K562 (cell line): ENCODE results near the gene LRRC59. TPM values are rescaled to one million over a fixed set of nuclear protein-coding genes. Genes with fewer than 3 reads are reported as not detected.
A peak's percentile ranks its signal among the peaks of the same experiment; 100 is the strongest.

Experiments used
- CGGBP1 ChIP-seq: fragments of 250-450 bp; sonication (Bioruptor Pico); IDR thresholded peaks from 2 replicates; pipeline ENCODE4 v1.9.0; 2021; ENCODE audit warnings: mild to moderate bottlenecking
- L3MBTL2 ChIP-seq: fragments of 450-650 bp; IDR thresholded peaks from 2 replicates; pipeline ENCODE4 v1.6.1; 2016; ENCODE audit warnings: mild to moderate bottlenecking, moderate library complexity
- MCM2 ChIP-seq: fragments of 450-650 bp; IDR thresholded peaks from 2 replicates; pipeline ENCODE4 v1.6.1; 2017; ENCODE audit warnings: low read depth, mild to moderate bottlenecking
- SRSF1 ChIP-seq: fragments of 200-400 bp; formaldehyde crosslinking; IDR thresholded peaks from 2 replicates; pipeline ENCODE4 v1.6.1; 2017; ENCODE audit warnings: mild to moderate bottlenecking, low read depth, low read length, moderate library complexity
- TFAP4 ChIP-seq: sonication (generic); formaldehyde crosslinking; IDR thresholded peaks from 2 replicates; pipeline ENCODE4 v1.8.0; 2022; ENCODE audit warnings: missing genetic modification reagents, mild to moderate bottlenecking, moderate library complexity, borderline replicate concordance
- THRAP3 ChIP-seq: fragments of 450-650 bp; IDR thresholded peaks from 2 replicates; pipeline ENCODE4 v1.6.1; 2016; ENCODE audit warnings: mild to moderate bottlenecking, inconsistent platforms, borderline replicate concordance
- U2AF2 ChIP-seq: fragments of 200-400 bp; formaldehyde crosslinking; optimal IDR thresholded peaks from 2 replicates; pipeline ENCODE3; 2017; ENCODE audit warnings: low read depth, mild to moderate bottlenecking, low read length
- ZKSCAN3 ChIP-seq: fragments of 250-450 bp; sonication (Bioruptor Pico); IDR thresholded peaks from 2 replicates; pipeline ENCODE4 v1.4.0; 2020
- polyA plus RNA-seq, 8 experiments: library from polyadenylated mRNA; depleted of rRNA in 4 of 8; stranded (reverse) in 5 of 8; unstranded in 3 of 8; fragments of >200 nt; fragmentation: Nextera tagmentation in 2 of 8; fragmentation: Illumina TruSeq in 1 of 8; extraction: Ambion mirVana in 2 of 8; extraction: Trizol in 1 of 8; gene quantifications; 2 replicates each; pipeline versions ENCODE4 v1.2.1 to v1.2.3, GENCODE V29; 2011 to 2014; ENCODE audit warnings: inconsistent platforms in 1 of 8, missing spikeins in 1 of 8
- total RNA-seq, 7 experiments: library from RNA; depleted of rRNA in 6 of 7; stranded (reverse); fragments of >200 nt in 6 of 7; fragmentation: Illumina TruSeq in 2 of 7; extraction: Trizol in 2 of 7; gene quantifications; 2 replicates each; pipeline versions ENCODE4 v1.2.1 to v1.2.3, GENCODE V29; 2011 to 2021; ENCODE audit warnings: low replicate concordance in 1 of 7
- TF ChIP-seq, protein P1 (sequence below): fragments of 250-450 bp; sonication (Bioruptor Pico); IDR thresholded peaks from 2 replicates; pipeline ENCODE4 v1.5.0; 2021; ENCODE audit warnings: mild to moderate bottlenecking, moderate library complexity
- TF ChIP-seq, protein P2 (sequence below): fragments of 450-650 bp; IDR thresholded peaks from 2 replicates; pipeline ENCODE4 v1.6.1; 2014; ENCODE audit warnings: low read depth, mild to moderate bottlenecking, moderate library complexity, borderline replicate concordance
- TF ChIP-seq, protein P3 (sequence below), 2 experiments: fragments of 450-650 bp; formaldehyde crosslinking in 1 of 2; IDR thresholded peaks; 2 replicates each; pipeline versions ENCODE4 v1.4.0 to v1.6.1; 2014 to 2020; ENCODE audit warnings: mild to moderate bottlenecking in 2 of 2, borderline replicate concordance in 1 of 2, low read depth in 1 of 2

The LRRC59 gene
- total and polyA plus RNA-seq, 9 of the 15 experiments (the other 6 are each of a cell fraction or from before 2014, with no cell fraction given) = 27.8 to 244 (median 154) TPM

DNA sequence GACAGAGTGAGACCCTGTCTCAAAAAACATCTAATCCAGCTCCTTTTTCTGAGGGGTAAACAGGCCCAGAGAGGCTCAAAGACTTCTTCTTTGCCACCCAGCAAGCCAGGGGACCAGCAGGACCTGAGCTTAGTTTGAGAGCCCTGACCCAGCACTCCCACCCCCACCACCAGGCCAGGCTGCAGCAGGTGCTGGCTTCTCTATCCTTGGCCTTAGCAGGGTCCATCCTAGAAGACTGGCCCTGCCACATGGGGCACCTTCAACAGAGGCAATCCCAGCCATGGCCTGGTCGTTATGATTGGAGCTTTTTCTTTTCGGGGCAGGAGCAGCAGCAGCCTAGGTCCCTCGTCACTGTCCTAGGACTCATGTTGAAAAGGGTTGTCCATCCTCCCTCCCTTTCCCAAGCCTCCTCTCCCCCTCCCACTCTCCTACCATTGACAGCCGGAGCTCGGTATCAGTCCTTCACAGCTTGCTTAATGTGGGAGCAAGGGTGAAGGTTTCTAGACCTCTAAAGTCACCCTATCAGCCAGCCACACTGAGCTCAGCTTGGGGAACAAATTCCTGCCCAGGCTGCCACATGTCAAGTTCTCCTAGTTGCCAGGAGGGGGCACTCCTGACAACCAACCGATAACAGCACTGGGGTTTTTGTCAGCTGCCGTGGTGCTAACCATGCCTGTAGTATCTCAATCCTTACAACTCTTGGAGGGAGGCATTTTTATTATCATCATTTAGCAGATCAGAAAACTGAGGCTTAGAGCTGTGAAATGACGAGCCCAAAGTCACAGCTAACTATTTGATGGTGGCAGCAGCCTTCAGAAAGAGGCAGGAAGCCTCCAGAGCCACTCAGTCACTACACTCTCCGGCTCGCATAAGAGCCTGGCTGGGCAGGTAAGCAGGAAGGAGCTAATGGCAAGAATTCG, 35.5 kb downstream of the LRRC59 start (continued):
- TF ChIP-seq, protein P1, sequence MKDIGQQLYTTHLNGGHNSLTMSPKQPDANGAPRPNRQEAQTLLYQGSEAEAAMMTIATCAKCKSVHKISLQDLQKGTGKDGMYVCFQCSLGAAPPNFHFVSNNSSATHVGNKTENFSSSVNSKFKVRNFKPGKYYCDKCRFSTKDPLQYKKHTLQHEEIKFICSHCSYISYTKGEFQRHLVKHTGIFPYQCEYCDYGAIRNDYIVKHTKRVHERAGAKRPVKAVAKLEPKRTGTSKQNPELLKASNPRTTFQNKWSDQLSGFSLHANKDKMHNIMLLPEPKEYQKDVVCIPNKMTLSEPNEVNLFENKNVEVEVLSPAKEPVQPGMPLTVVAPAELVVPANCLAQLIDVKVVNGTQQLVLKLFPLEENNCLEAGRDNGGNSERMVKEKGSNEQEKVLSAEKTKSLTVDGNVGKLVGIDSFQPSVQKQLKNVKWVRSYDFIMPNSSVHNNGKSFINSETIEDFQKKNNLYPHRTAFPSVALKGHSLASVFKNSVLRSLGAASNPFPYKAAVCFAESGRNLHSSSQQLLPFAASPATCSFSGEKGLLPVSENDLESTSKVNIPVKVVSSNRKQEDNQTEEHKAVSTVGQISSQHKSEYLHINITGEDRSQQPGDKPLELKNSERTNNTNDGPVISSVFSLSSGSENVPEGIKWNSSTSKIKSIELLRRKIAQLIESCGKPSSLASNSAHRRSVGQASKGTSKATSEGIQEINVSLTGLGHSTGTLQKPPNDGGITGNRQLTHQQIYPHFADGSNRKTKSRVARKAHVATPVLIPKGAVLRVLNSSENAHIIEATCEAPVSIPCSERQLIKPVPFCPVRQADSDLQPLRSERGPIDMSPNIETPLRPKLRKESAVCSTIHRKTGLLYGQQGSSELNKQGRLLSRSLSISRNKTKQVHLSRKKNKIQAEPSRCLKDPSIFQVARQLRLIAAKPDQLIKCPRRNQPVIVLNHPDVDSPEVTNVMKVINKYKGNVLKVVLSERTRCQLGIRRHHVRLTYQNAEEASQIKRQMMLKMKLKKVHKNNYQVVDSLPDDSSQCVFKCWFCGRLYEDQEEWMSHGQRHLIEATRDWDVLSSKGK (CRISPR knock-in tag) = no peak
- TF ChIP-seq L3MBTL2 (peak; percentile 59), THRAP3 (no peak), MCM2 (no peak), SRSF1 (no peak), TFAP4 (CRISPR knock-in tag) (peak; percentile 94), CGGBP1 (CRISPR knock-in tag) (no peak), U2AF2 (no peak), ZKSCAN3 (CRISPR knock-in tag) (no peak)
- TF ChIP-seq, protein P2, sequence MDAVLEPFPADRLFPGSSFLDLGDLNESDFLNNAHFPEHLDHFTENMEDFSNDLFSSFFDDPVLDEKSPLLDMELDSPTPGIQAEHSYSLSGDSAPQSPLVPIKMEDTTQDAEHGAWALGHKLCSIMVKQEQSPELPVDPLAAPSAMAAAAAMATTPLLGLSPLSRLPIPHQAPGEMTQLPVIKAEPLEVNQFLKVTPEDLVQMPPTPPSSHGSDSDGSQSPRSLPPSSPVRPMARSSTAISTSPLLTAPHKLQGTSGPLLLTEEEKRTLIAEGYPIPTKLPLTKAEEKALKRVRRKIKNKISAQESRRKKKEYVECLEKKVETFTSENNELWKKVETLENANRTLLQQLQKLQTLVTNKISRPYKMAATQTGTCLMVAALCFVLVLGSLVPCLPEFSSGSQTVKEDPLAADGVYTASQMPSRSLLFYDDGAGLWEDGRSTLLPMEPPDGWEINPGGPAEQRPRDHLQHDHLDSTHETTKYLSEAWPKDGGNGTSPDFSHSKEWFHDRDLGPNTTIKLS = peak; percentile 94
- TF ChIP-seq, protein P3, sequence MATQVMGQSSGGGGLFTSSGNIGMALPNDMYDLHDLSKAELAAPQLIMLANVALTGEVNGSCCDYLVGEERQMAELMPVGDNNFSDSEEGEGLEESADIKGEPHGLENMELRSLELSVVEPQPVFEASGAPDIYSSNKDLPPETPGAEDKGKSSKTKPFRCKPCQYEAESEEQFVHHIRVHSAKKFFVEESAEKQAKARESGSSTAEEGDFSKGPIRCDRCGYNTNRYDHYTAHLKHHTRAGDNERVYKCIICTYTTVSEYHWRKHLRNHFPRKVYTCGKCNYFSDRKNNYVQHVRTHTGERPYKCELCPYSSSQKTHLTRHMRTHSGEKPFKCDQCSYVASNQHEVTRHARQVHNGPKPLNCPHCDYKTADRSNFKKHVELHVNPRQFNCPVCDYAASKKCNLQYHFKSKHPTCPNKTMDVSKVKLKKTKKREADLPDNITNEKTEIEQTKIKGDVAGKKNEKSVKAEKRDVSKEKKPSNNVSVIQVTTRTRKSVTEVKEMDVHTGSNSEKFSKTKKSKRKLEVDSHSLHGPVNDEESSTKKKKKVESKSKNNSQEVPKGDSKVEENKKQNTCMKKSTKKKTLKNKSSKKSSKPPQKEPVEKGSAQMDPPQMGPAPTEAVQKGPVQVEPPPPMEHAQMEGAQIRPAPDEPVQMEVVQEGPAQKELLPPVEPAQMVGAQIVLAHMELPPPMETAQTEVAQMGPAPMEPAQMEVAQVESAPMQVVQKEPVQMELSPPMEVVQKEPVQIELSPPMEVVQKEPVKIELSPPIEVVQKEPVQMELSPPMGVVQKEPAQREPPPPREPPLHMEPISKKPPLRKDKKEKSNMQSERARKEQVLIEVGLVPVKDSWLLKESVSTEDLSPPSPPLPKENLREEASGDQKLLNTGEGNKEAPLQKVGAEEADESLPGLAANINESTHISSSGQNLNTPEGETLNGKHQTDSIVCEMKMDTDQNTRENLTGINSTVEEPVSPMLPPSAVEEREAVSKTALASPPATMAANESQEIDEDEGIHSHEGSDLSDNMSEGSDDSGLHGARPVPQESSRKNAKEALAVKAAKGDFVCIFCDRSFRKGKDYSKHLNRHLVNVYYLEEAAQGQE (IDR thresholded peaks at IDR 0.05; ENCODE audit: borderline replicate concordance) = peak; percentile 66; the same call in 1 of the 2 replicates
- TF ChIP-seq, protein P3 (CRISPR knock-in tag; IDR thresholded peaks at IDR 0.05; ENCODE audit: low read depth) = no peak
